HepG2 (cell line): ENCODE results near the gene HDAC4. TPM values are rescaled to one million over a fixed set of nuclear protein-coding genes. Genes with fewer than 3 reads are reported as not detected.

Experiments
- DNMT1 ChIP-seq: sonication (generic); formaldehyde crosslinking; IDR thresholded peaks from 2 replicates; pipeline ENCODE4 v1.5.1; 2020; ENCODE audit warnings: mild to moderate bottlenecking, missing genetic modification reagents
- ETV6 ChIP-seq: sonication (generic); formaldehyde crosslinking; conservative IDR thresholded peaks from 2 replicates; pipeline ENCODE4 v1.4.0; 2020; ENCODE audit warnings: missing genetic modification reagents
- FOXA3 ChIP-seq: IDR thresholded peaks from 2 replicates; pipeline ENCODE4 v1.6.1; 2016; ENCODE audit warnings: missing genetic modification reagents, missing compliant biosample characterization
- FOXM1 ChIP-seq: sonication (generic); formaldehyde crosslinking; IDR thresholded peaks from 2 replicates; pipeline ENCODE4 v1.5.0; 2020; ENCODE audit warnings: missing genetic modification reagents
- GLI4 ChIP-seq: sonication (generic); formaldehyde crosslinking; IDR thresholded peaks from 2 replicates; pipeline ENCODE4 v1.5.1; 2020; ENCODE audit warnings: missing genetic modification reagents, mild to moderate bottlenecking, moderate library complexity, borderline replicate concordance
- IRX3 ChIP-seq: sonication (generic); formaldehyde crosslinking; IDR thresholded peaks from 2 replicates; pipeline ENCODE4 v1.8.1; 2023; ENCODE audit warnings: mild to moderate bottlenecking, low read depth, missing genetic modification reagents, borderline replicate concordance
- ISX ChIP-seq: sonication (generic); formaldehyde crosslinking; conservative IDR thresholded peaks from 2 replicates; pipeline ENCODE4 v1.5.0; 2020; ENCODE audit warnings: missing genetic modification reagents
- KDM3A ChIP-seq: IDR thresholded peaks from 2 replicates; pipeline ENCODE4 v1.6.1; 2018; ENCODE audit warnings: low read depth, missing compliant biosample characterization
- NCOR1 ChIP-seq: fragments of 200-600 bp; sonication (generic); IDR thresholded peaks from 2 replicates; pipeline ENCODE4 v1.7.0; 2017; ENCODE audit warnings: antibody characterized with exemption, low read length, borderline replicate concordance
- NPAS2 ChIP-seq: sonication (generic); formaldehyde crosslinking; IDR thresholded peaks from 2 replicates; pipeline ENCODE4 v1.8.0; 2022; ENCODE audit warnings: mild to moderate bottlenecking, missing genetic modification reagents, borderline replicate concordance
- RBM22 ChIP-seq: fragments of 200-400 bp; formaldehyde crosslinking; optimal IDR thresholded peaks from 2 replicates; pipeline ENCODE3; 2017; ENCODE audit warnings: mild to moderate bottlenecking, low read length, moderate library complexity
- TCF7L2 ChIP-seq: IDR thresholded peaks from 2 replicates; pipeline ENCODE4 v1.6.1; 2011; ENCODE audit warnings: mild to moderate bottlenecking, low read depth, low read length, moderate library complexity
- TFDP1 ChIP-seq: IDR thresholded peaks from 2 replicates; pipeline ENCODE4 v1.6.1; 2016; ENCODE audit warnings: missing compliant biosample characterization, missing genetic modification reagents, borderline replicate concordance
- ZIK1 ChIP-seq: sonication (generic); formaldehyde crosslinking; IDR thresholded peaks from 2 replicates; pipeline ENCODE4 v1.5.0; 2020; ENCODE audit warnings: mild to moderate bottlenecking, low read depth, missing genetic modification reagents, borderline replicate concordance
- ZNF142 ChIP-seq: sonication (generic); formaldehyde crosslinking; IDR thresholded peaks from 2 replicates; pipeline ENCODE4 v1.4.0; 2020; ENCODE audit warnings: missing genetic modification reagents
- ZNF24 ChIP-seq: fragments of 450-650 bp; IDR thresholded peaks from 2 replicates; pipeline ENCODE4 v1.6.1; 2017; ENCODE audit warnings: antibody characterized with exemption, mild to moderate bottlenecking
- ZNF260 ChIP-seq: sonication (generic); formaldehyde crosslinking; IDR thresholded peaks from 2 replicates; pipeline ENCODE4 v1.4.0; 2020; ENCODE audit warnings: missing genetic modification reagents, low read depth, mild to moderate bottlenecking, borderline replicate concordance
- ZNF282 ChIP-seq: fragments of 450-650 bp; IDR thresholded peaks from 2 replicates; pipeline ENCODE4 v1.6.1; 2018; ENCODE audit not compliant: partially characterized antibody
- ZNF550 ChIP-seq: sonication (generic); formaldehyde crosslinking; IDR thresholded peaks from 2 replicates; pipeline ENCODE4 v1.4.0; 2020; ENCODE audit warnings: mild to moderate bottlenecking, missing genetic modification reagents, borderline replicate concordance
- ZNF770 ChIP-seq: sonication (generic); formaldehyde crosslinking; IDR thresholded peaks from 2 replicates; pipeline ENCODE4 v1.5.0; 2020; ENCODE audit warnings: mild to moderate bottlenecking, missing genetic modification reagents
- polyA plus RNA-seq, 8 experiments: library from polyadenylated mRNA; depleted of rRNA in 3 of 8; stranded (reverse) in 7 of 8; unstranded in 1 of 8; fragments of >200 nt; fragmentation: Illumina TruSeq in 4 of 8; extraction: Trizol in 4 of 8; gene quantifications; 2 replicates each; pipeline versions ENCODE4 v1.2.1 to v1.2.3, GENCODE V29; 2011 to 2016; ENCODE audit warnings: low read depth in 4 of 8, missing spikeins in 1 of 8, mixed read lengths in 1 of 8; ENCODE audit not compliant: insufficient read depth in 1 of 8
- total RNA-seq, 5 experiments: library from RNA; depleted of rRNA; stranded (reverse); fragments of >200 nt; fragmentation: Illumina TruSeq; extraction: Trizol; gene quantifications; 2 replicates each; pipeline ENCODE4 v1.2.3, GENCODE V29; 2016; ENCODE audit warnings: low read depth in 1 of 5

HDAC4 gene
- total and polyA plus RNA-seq, 2 of the 13 experiments (the other 11 are each of a cell fraction or from before 2014, with no cell fraction given) = 10.1 to 11.5 TPM

- TF ChIP-seq ZNF770 (CRISPR knock-in tag) = peak; percentile 38; the same call in 1 of the 2 replicates
- TF ChIP-seq ZNF24 = no peak
- peak; percentile 52; the same call in 1 of the 2 replicates for TF ChIP-seq ZIK1 (CRISPR knock-in tag)
- no peak; the same call in 1 of the 2 replicates for TF ChIP-seq ETV6 (CRISPR knock-in tag)
- no peak for TF ChIP-seq ZNF260 (CRISPR knock-in tag)
- TF ChIP-seq DNMT1 = no peak
- TF ChIP-seq NCOR1 = peak; percentile 99
- 0 out of 2 replicates have a peak, but pooled peaks have one; percentile 52 for TF ChIP-seq ZNF142 (CRISPR knock-in tag)
- TF ChIP-seq FOXA3 = 0 out of 2 replicates have a peak, but pooled peaks have one; percentile 5
- TF ChIP-seq TFDP1 (CRISPR knock-in tag) = no peak
- no peak for TF ChIP-seq NPAS2 (CRISPR knock-in tag)
- TF ChIP-seq KDM3A (CRISPR knock-in tag) = 0 out of 2 replicates have a peak, but pooled peaks have one; percentile 66
- TF ChIP-seq TCF7L2 = no peak
- no peak for TF ChIP-seq ZNF282
- no peak for TF ChIP-seq ISX (CRISPR knock-in tag)
- TF ChIP-seq FOXM1 = no peak
- TF ChIP-seq RBM22 = peak; percentile 73
- TF ChIP-seq GLI4 (CRISPR knock-in tag) = 0 out of 2 replicates have a peak, but pooled peaks have one; percentile 42
- TF ChIP-seq IRX3 (CRISPR knock-in tag) = peak; percentile 63; the same call in 1 of the 2 replicates
- TF ChIP-seq ZNF550 (CRISPR knock-in tag) = no peak
Measured at GRCh38 chr2:239296020-239296932, 104.5 kb downstream of the HDAC4 start (continued).
